Measurements from ENCODE around the gene SP1.
A peak's percentile ranks its signal among the peaks of the same experiment; 100 is the strongest.
"Not testable (repeated sequence)": the region's sequence is repeated elsewhere in the genome, so short reads cannot be mapped to it uniquely, and the experiment has no call there.

Gene SP1

GRCh38 chr12:53413485-53414204 is 33.7 kb downstream of the SP1 start:
- DNase-seq (ENCODE audit: low read depth, low spot score) = no peak

GRCh38 chr12:53414756-53415417 is 34.9 kb downstream of the SP1 start:
- no peak for DNase-seq (ENCODE audit: low read depth, low spot score)

GRCh38 chr12:53415752-53416389 is 35.9 kb downstream of the SP1 start:
- DNase-seq (ENCODE audit: low read depth, low spot score) = not testable (repeated sequence)

- not testable (repeated sequence) for DNase-seq (ENCODE audit: low read depth, low spot score)
Measured at GRCh38 chr12:53417291-53417816, 37.4 kb downstream of the SP1 start.

GRCh38 chr12:53418221-53418620 is 38.2 kb downstream of the SP1 start:
- DNase-seq (ENCODE audit: low read depth, low spot score) = no peak

- no peak for DNase-seq (ENCODE audit: low read depth, low spot score)
Measured at GRCh38 chr12:53419756-53420155, 39.8 kb downstream of the SP1 start.

GRCh38 chr12:53422247-53422646 is 42.3 kb downstream of the SP1 start:
- DNase-seq (ENCODE audit: low read depth, low spot score) = not testable (repeated sequence)

- DNase-seq (ENCODE audit: low read depth, low spot score) = no peak
Measured at GRCh38 chr12:53423597-53423996, 43.6 kb downstream of the SP1 start, which contains the start of gene AMHR2. Gene AMHR2 (plus strand): TSS chr12:53423855. CDS start chr12:53423935, 80 bp downstream.

GRCh38 chr12:53424626-53425514 is 44.9 kb downstream of the SP1 start:
- no peak for DNase-seq (ENCODE audit: low read depth, low spot score)

- DNase-seq (ENCODE audit: low read depth, low spot score) = no peak
Measured at GRCh38 chr12:53425515-53426150, 45.7 kb downstream of the SP1 start.

GRCh38 chr12:53427905-53428594 is 48.1 kb downstream of the SP1 start:
- no peak for DNase-seq (ENCODE audit: low read depth, low spot score)

- DNase-seq (ENCODE audit: low read depth, low spot score) = no peak
Measured at GRCh38 chr12:53428741-53429140, 48.8 kb downstream of the SP1 start.

- DNase-seq (ENCODE audit: low read depth, low spot score) = no peak
Measured at GRCh38 chr12:53430116-53430515, 50.1 kb downstream of the SP1 start.

GRCh38 chr12:53431187-53431586 is 51.2 kb downstream of the SP1 start:
- DNase-seq (ENCODE audit: low read depth, low spot score) = no peak

- DNase-seq (ENCODE audit: low read depth, low spot score) = not testable (repeated sequence)
Measured at GRCh38 chr12:53435326-53435725, 55.4 kb downstream of the SP1 start.

GRCh38 chr12:53439582-53439981 is 59.6 kb downstream of the SP1 start:
- DNase-seq (ENCODE audit: low read depth, low spot score) = not testable (repeated sequence)

- DNase-seq (ENCODE audit: low read depth, low spot score) = peak; percentile 94
Measured at GRCh38 chr12:53441040-53441833, 61.3 kb downstream of the SP1 start, which contains the start of gene PRR13. Gene PRR13 (plus strand): TSS chr12:53441734. CDS start chr12:53442715, 981 bp downstream.

- no peak for DNase-seq (ENCODE audit: low read depth, low spot score)
Measured at GRCh38 chr12:53443955-53444354, 64.0 kb downstream of the SP1 start.

GRCh38 chr12:53444593-53445325 is 64.8 kb downstream of the SP1 start:
- not testable (repeated sequence) for DNase-seq (ENCODE audit: low read depth, low spot score)
